ENCODE measurements around the gene IL17RD. TPM values are rescaled to one million over a fixed set of nuclear protein-coding genes. Genes with fewer than 3 reads are reported as not detected.

IL17RD gene
- total RNA-seq, 1 experiment from 2014 or later = 3.5 TPM

DNA sequence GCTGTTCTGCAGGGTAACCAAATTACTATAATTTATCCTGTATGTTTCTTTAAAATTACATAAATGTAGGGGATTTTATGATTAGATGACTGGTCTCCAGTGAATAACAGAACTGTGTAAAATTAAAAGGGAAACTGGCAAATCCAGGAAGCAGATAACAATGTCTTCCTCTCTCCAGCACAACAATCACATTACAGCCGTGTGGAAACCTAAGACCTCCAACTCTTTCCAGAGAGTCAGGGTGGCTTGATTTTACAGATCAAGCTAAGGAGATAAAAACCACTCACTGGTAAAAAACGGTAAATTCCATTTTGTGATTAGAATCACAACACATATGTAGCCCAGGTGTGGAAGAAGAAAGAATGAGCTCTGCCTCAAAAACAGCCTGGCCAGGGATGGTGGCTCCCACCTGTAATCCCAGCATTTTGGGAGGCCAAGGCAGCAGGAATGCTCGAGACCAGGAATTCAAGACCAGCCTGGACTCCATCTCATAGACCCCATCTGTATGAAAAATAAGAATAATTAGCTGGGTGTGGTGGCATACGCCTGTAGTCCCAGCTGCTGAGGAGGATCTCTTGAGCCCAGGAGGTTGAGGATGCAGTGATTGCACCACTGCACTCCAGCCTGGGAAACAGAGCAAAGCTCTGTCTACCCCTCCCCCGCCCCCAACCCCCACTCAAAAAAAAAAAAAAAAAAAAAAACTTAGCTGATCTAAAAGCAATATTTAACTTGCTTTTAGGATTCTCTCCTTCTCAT, 29.0 kb downstream of the IL17RD start:
- no peaks in the 10 kb centered on the region for H3K36me3 ChIP-seq (ENCODE audit: control insufficient read depth, insufficient read depth, low read length)
- ATAC-seq (no peak), DNase-seq (ENCODE audit: low read depth, low spot score) (no peak)
- no peak overlapping the region for H3K4me3 ChIP-seq (ENCODE audit: low read depth in 2 of 2, low read length in 2 of 2)
- no peaks in the 10 kb centered on the region for H3K27me3 ChIP-seq (ENCODE audit: control insufficient read depth, insufficient read depth, low read length)
- intact Hi-C loops (cut with micrococcal nuclease; ENCODE audit: unreplicated experiment) (no loop called here), in situ Hi-C loops (cut with HindIII; ENCODE audit: low pct_unique_long_range_greater_than_20kb, low sequenced_read_pairs) (no loop called here)
- H3K9me3 ChIP-seq (ENCODE audit: control insufficient read depth, insufficient read depth, low read depth, low read length) = no peaks in the 10 kb centered on the region
- H3K4me1 ChIP-seq (ENCODE audit: control insufficient read depth, insufficient read depth, low read length) = no peaks in the 10 kb centered on the region
- ChIA-PET CTCF (no interaction called here), POLR2A (no interaction called here)
- no peak overlapping the region for H3K27ac ChIP-seq (ENCODE audit: low read length)
- no TSS peak for BruUV-seq (replicated peaks)
- TF ChIP-seq SIN3A (IDR thresholded peaks at IDR 0.05; ENCODE audit: borderline replicate concordance, insufficient read depth, low read depth, low read length) (no peak), TCF7L2 (IDR thresholded peaks at IDR 0.05; ENCODE audit: low read depth, low read length) (no peak), POLR2AphosphoS5 (IDR thresholded peaks at IDR 0.05; ENCODE audit: low read depth, low read length) (no peak)
- TF ChIP-seq, protein P1, sequence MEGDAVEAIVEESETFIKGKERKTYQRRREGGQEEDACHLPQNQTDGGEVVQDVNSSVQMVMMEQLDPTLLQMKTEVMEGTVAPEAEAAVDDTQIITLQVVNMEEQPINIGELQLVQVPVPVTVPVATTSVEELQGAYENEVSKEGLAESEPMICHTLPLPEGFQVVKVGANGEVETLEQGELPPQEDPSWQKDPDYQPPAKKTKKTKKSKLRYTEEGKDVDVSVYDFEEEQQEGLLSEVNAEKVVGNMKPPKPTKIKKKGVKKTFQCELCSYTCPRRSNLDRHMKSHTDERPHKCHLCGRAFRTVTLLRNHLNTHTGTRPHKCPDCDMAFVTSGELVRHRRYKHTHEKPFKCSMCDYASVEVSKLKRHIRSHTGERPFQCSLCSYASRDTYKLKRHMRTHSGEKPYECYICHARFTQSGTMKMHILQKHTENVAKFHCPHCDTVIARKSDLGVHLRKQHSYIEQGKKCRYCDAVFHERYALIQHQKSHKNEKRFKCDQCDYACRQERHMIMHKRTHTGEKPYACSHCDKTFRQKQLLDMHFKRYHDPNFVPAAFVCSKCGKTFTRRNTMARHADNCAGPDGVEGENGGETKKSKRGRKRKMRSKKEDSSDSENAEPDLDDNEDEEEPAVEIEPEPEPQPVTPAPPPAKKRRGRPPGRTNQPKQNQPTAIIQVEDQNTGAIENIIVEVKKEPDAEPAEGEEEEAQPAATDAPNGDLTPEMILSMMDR (IDR thresholded peaks at IDR 0.05) = no peak
- TF ChIP-seq, protein P2, sequence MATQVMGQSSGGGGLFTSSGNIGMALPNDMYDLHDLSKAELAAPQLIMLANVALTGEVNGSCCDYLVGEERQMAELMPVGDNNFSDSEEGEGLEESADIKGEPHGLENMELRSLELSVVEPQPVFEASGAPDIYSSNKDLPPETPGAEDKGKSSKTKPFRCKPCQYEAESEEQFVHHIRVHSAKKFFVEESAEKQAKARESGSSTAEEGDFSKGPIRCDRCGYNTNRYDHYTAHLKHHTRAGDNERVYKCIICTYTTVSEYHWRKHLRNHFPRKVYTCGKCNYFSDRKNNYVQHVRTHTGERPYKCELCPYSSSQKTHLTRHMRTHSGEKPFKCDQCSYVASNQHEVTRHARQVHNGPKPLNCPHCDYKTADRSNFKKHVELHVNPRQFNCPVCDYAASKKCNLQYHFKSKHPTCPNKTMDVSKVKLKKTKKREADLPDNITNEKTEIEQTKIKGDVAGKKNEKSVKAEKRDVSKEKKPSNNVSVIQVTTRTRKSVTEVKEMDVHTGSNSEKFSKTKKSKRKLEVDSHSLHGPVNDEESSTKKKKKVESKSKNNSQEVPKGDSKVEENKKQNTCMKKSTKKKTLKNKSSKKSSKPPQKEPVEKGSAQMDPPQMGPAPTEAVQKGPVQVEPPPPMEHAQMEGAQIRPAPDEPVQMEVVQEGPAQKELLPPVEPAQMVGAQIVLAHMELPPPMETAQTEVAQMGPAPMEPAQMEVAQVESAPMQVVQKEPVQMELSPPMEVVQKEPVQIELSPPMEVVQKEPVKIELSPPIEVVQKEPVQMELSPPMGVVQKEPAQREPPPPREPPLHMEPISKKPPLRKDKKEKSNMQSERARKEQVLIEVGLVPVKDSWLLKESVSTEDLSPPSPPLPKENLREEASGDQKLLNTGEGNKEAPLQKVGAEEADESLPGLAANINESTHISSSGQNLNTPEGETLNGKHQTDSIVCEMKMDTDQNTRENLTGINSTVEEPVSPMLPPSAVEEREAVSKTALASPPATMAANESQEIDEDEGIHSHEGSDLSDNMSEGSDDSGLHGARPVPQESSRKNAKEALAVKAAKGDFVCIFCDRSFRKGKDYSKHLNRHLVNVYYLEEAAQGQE (IDR thresholded peaks at IDR 0.05; ENCODE audit: insufficient read depth in 1 of 2, low read depth in 2 of 2, low read length in 1 of 2) = no peak

DNA sequence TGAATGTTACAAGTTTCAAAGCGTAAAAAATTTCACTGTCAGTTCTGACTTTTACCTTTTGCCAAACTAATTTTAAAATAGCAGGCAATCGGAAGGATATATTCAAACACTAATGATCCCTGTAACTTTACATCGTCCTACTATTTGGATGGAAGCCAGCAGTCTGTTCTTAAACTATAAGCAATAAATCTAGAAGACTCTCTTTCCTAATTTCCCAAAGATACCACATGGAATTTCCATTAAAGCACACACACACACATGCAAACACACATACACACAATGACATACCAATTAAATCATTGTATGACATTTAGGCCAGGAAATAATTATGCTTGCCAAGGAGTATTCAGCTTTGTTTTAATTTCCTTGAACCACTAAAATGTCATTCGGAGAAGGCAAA, 32.0 kb downstream of the IL17RD start:
- intact Hi-C loops (cut with micrococcal nuclease; ENCODE audit: unreplicated experiment) (no loop called here), in situ Hi-C loops (cut with HindIII; ENCODE audit: low pct_unique_long_range_greater_than_20kb, low sequenced_read_pairs) (no loop called here)
- Histone ChIP-seq H3K27me3 (ENCODE audit: control insufficient read depth, insufficient read depth, low read length) (no peaks in the 10 kb centered on the region), H3K4me1 (ENCODE audit: control insufficient read depth, insufficient read depth, low read length) (no peaks in the 10 kb centered on the region), H3K36me3 (ENCODE audit: control insufficient read depth, insufficient read depth, low read length) (no peaks in the 10 kb centered on the region), H3K27ac (ENCODE audit: low read length) (no peak overlapping the region), H3K4me3 (ENCODE audit: low read depth in 2 of 2, low read length in 2 of 2) (no peak overlapping the region), H3K9me3 (ENCODE audit: control insufficient read depth, insufficient read depth, low read depth, low read length) (no peaks in the 10 kb centered on the region)
- BruUV-seq (replicated peaks) = no TSS peak
- TF ChIP-seq, protein P1 (IDR thresholded peaks at IDR 0.05) = no peak
- TF ChIP-seq SIN3A (IDR thresholded peaks at IDR 0.05; ENCODE audit: borderline replicate concordance, insufficient read depth, low read depth, low read length) (no peak), TCF7L2 (IDR thresholded peaks at IDR 0.05; ENCODE audit: low read depth, low read length) (no peak), POLR2AphosphoS5 (IDR thresholded peaks at IDR 0.05; ENCODE audit: low read depth, low read length) (no peak)
- TF ChIP-seq, protein P2 (IDR thresholded peaks at IDR 0.05; ENCODE audit: insufficient read depth in 1 of 2, low read depth in 2 of 2, low read length in 1 of 2) = no peak
- POLR2A ChIA-PET = no interaction called here
- CTCF ChIA-PET = no interaction called here
- ATAC-seq = no peak
- no peak for DNase-seq (ENCODE audit: low read depth, low spot score)

Data from Panc1 (cell line).